Measurements from ENCODE around the gene U2AF2.

GRCh38 chr19:55680339-55681130 is 25.7 kb downstream of the U2AF2 start:
- TF ChIP-seq CTCF (IDR thresholded peaks at IDR 0.05; ENCODE audit: poor library complexity) (no peak), EZH2phosphoT487 (IDR thresholded peaks at IDR 0.05; ENCODE audit: low read depth, severe bottlenecking, unreplicated experiment) (no peak), EZH2 (IDR thresholded peaks at IDR 0.05; ENCODE audit: borderline replicate concordance) (no peak)

Data from hepatocyte (in vitro differentiated cells).